Mucosa of descending colon (tissue), 3 donors: ENCODE data around the gene SLC23A1. TPM values are rescaled to one million over a fixed set of nuclear protein-coding genes. Genes with fewer than 3 reads are reported as not detected.
A peak's percentile ranks its signal among the peaks of the same experiment; 100 is the strongest.

ENCODE experiments used
- ATAC-seq: fragments of 200-7000 bp; cut with Tn5 transposase; one replicate; pipeline ENCODE4 v1.9.1; 2020; ENCODE audit warnings: mild to moderate bottlenecking, moderate library complexity
- DNase-seq, 3 donors: peaks; one replicate each; pipeline ENCODE4 v3.0.0-alpha.2; 2020
- H3K36me3 ChIP-seq: fragments of 200-600 bp; one replicate; pipeline ENCODE4 v1.8.0; 2021; ENCODE audit warnings: low read depth, mild to moderate bottlenecking
- H3K4me1 ChIP-seq: fragments of 200-600 bp; one replicate; pipeline ENCODE4 v1.8.0; 2021; ENCODE audit warnings: low read depth, mild to moderate bottlenecking
- H3K4me3 ChIP-seq: fragments of 200-600 bp; one replicate; pipeline ENCODE4 v1.8.0; 2021; ENCODE audit warnings: mild to moderate bottlenecking
- H3K9me3 ChIP-seq: fragments of 200-600 bp; one replicate; pipeline ENCODE4 v1.8.0; 2021; ENCODE audit warnings: mild to moderate bottlenecking
- CTCF ChIP-seq: fragments of 200-600 bp; IDR thresholded peaks from one replicate; pipeline ENCODE4 v1.8.0; 2022; ENCODE audit warnings: antibody characterized with exemption, mild to moderate bottlenecking
- intact Hi-C, 2 donors: fragments of 100-400 bp; cut with DNase I in 1 of 2; cut with micrococcal nuclease in 1 of 2; formaldehyde crosslinking; loops; one replicate each; pipeline versions ENCODE4 v1.11.0 to v1.11.1; 2022; cut with DNase I, micrococcal nuclease
- total RNA-seq, 3 donors: library from RNA; stranded (reverse); fragmentation: NEBNext Ultra II Directional in 2 of 3; extraction: Animal tissue kit (Norgen Biotek cat#: 25700) in 2 of 3; gene quantifications; one replicate each; pipeline versions ENCODE4 v1.2.1 to v1.2.4, GENCODE V29; 2021 to 2023
- donor health status: DM: no; HTN: no; CAD: no; lungs with moderate emphysema.
- donor health status: DM: no; HTN: no; CAD: no.
- donor health status: DM: no; HTN: yes; CAD: no.

The SLC23A1 gene
- total RNA-seq, 3 donors from 2014 or later: 2.5 to 9.0 (median 5.1) TPM

GRCh38 chr5:139399501-139400121 is 16.5 kb upstream of the SLC23A1 start:
- Histone ChIP-seq H3K4me1 (peaks cover 14% of the 10 kb centered on the region), H3K9me3 (no peaks in the 10 kb centered on the region), H3K36me3 (no peaks in the 10 kb centered on the region), H3K4me3 (no peak overlapping the region)
- no peak for TF ChIP-seq CTCF
- DNase-seq (no peak), ATAC-seq (no peak)
- intact Hi-C loops: no loop called here

DNA sequence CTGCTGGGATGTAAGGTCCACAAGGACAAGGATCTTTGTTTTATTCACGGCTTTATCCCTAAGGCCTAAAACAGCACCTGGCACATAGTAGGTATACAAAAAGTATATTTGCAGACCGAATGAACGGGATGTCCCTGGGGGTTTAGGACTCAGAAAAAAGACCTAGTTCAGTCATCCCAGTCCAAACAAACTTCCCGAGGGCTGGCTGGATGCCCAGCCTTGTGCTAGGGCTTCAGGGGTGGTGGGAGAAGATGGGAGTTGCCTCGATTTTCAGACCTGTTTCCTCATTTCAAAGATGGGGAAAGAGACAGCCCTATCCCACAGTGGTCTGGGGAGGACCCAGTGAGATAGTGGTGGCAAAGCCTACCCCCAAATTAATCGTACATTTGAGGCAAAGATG is 14.8 kb upstream of the SLC23A1 start:
- DNase-seq (no peak), ATAC-seq (no peak)

GRCh38 chr5:139396691-139397090 is 13.6 kb upstream of the SLC23A1 start:
- no peak for DNase-seq
- TF ChIP-seq CTCF: no peak

More for the DNA sequence above, 14.8 kb upstream of the SLC23A1 start:
- H3K4me3 ChIP-seq: no peak overlapping the region
- intact Hi-C loops: no loop called here
- H3K9me3 ChIP-seq: no peaks in the 10 kb centered on the region
- H3K36me3 ChIP-seq: no peaks in the 10 kb centered on the region
- TF ChIP-seq CTCF: no peak
- H3K4me1 ChIP-seq: peaks cover 16% of the 10 kb centered on the region

DNA sequence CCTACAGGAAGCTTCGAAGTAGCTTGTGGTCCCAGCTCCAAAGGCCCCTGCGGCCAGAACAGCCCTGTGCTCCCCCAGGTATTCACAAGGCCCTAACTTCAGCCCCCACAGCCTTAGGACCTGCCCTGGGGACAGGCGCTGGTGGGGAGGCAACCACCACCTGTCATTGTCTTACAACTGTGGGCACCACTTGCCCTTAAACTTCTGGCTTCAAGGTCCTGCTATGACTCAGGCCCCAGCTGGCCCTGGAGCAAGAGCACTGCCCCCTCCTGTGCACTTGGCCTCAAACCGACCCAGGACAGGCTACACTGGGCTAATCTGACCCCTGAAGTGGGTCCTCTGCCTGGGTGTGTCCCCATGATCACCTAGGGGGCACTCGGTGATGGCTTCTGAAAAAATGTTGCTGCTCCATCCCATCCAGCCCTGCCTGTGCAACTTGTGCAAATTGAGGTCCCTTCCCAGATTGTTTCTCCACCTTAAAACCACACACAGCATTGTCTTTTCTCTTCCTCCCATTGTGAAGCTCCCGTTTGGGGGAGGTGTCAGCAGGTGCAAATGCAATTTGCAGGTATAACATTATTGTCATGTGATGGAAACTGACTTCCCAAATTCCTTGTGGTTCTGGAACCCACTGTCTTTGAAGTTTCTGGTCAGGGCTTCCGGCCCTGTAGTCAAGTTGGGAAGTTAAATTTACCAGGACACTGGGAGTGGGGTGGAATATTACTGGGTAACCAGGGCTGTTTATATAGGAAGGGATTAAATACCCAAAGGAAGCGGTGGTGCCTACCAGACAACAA is 12.9 kb upstream of the SLC23A1 start:
- ATAC-seq (no peak), DNase-seq (no peak)
- no peak overlapping the region for H3K4me3 ChIP-seq
- no peaks in the 10 kb centered on the region for H3K9me3 ChIP-seq
- H3K36me3 ChIP-seq: no peaks in the 10 kb centered on the region
- intact Hi-C loops: no loop called here
- no peak for TF ChIP-seq CTCF
- H3K4me1 ChIP-seq: peaks cover 30% of the 10 kb centered on the region

More at GRCh38 chr5:139396691-139397090, 13.6 kb upstream of the SLC23A1 start:
- Histone ChIP-seq H3K4me1 (peaks cover 24% of the 10 kb centered on the region), H3K4me3 (no peak overlapping the region), H3K36me3 (no peaks in the 10 kb centered on the region), H3K9me3 (no peaks in the 10 kb centered on the region)
- intact Hi-C loops: no loop called here
- ATAC-seq: no peak

DNA sequence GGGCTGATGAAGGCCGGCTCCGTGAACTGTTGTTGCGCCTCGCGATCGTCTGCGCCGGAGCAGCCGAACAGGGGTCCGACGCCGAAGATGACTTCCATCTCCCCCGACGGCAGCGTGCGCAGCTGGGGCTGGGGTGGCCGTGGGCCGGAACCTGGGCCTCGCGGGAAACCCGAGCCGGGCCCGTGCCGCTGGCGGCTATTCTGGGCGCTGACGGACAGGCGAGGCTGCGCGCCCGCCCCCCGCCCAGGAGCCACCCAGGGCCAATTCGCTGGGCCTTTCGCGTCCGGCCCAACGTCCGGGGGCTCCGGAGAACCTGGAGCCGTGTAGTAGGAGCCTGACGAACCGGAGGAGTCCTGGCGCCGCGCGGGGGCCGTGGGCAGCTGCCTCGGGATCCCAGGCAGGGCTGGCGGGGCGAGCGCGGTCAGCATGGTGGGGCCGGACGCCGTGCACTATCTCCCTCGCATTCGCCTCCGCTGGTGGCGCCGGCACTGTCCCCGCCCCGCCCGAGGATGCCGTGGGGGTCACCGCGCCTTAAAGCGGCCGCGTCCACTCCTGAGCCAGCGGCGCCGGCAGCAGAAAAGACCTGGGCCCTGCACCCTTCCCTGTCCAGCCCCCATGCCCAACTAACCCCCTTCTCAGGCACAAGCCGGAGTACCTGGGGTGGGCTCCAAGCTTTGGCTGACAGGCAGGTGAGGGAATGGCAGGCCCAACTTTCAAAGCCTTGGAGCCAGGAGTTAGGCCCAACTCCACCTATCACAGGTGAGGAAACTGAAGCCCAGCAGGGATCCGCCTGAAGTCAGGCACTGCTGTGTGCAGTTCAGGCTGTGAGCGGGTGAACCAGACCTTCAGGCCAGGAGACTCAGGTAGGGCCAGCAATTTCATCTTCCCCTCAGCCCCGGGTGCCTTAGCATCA is 11.8 kb upstream of the SLC23A1 start, which contains the start of gene PROB1:
TSS of gene PROB1 (minus strand) at position 451 of the 913 bp plus-strand sequence. CDS start at position 428, 23 bp downstream.
- no peak within 1 kb of the TSS for H3K4me3 ChIP-seq
- no peaks in the 10 kb centered on the region for H3K36me3 ChIP-seq
- H3K9me3 ChIP-seq: no peaks in the 10 kb centered on the region
- intact Hi-C loops: no loop called here
- H3K4me1 ChIP-seq: peaks cover 35% of the 10 kb centered on the region
- ATAC-seq: no peak
- peak in 1 of 3 donors; percentile 62 for DNase-seq
- no peak for TF ChIP-seq CTCF
